Nephron (organoid): ENCODE data around the gene OR52E2.
"Not testable (repeated sequence)": the region's sequence is repeated elsewhere in the genome, so short reads cannot be mapped to it uniquely, and the experiment has no call there.

Experiments used
- H3K27ac Mint-ChIP-seq, 3 experiments: 2 replicates each; pipeline ENCODE4 v1.8.0; 2020; ENCODE audit warnings: mixed read lengths in 3 of 3, mild to moderate bottlenecking in 2 of 3, moderate library complexity in 1 of 3
- H3K27me3 Mint-ChIP-seq: 2 replicates; pipeline ENCODE4 v1.8.0; 2021; ENCODE audit warnings: low read depth, mild to moderate bottlenecking, moderate library complexity, mixed read lengths
- H3K36me3 Mint-ChIP-seq: 2 replicates; pipeline ENCODE4 v1.8.0; 2020; ENCODE audit warnings: low read depth, mixed read lengths
- H3K4me1 Mint-ChIP-seq: 2 replicates; pipeline ENCODE4 v1.8.0; 2020; ENCODE audit warnings: mixed read lengths
- H3K4me3 Mint-ChIP-seq, 3 experiments: 2 replicates each; pipeline ENCODE4 v1.8.0; 2020; ENCODE audit warnings: mild to moderate bottlenecking in 3 of 3, mixed read lengths in 3 of 3, moderate library complexity in 2 of 3
- H3K9me3 Mint-ChIP-seq: 2 replicates; pipeline ENCODE4 v1.8.0; 2020; ENCODE audit warnings: mixed read lengths
- CTCF ChIP-seq, 3 experiments: fragments of 200-600 bp; sonication (generic); IDR thresholded peaks; one replicate each; pipeline ENCODE4 v1.5.0; 2021; ENCODE audit warnings: antibody characterized with exemption in 3 of 3; ENCODE audit not compliant: unreplicated experiment in 3 of 3

The OR52E2 gene

GRCh38 chr11:5065027-5065426 is 5.6 kb upstream of the OR52E2 start:
- H3K4me1 Mint-ChIP-seq = no peaks in the 10 kb centered on the region
- no peak overlapping the region for H3K27ac Mint-ChIP-seq
- H3K9me3 Mint-ChIP-seq = no peaks in the 10 kb centered on the region
- H3K27me3 Mint-ChIP-seq = no peaks in the 10 kb centered on the region
- H3K4me3 Mint-ChIP-seq = no peak overlapping the region
- H3K36me3 Mint-ChIP-seq = no peaks in the 10 kb centered on the region
- no peak for TF ChIP-seq CTCF (IDR thresholded peaks at IDR 0.05; ENCODE audit: unreplicated experiment in 3 of 3)

GRCh38 chr11:5058679-5059078 is 748 bp downstream of the OR52E2 start:
- not testable (repeated sequence) for H3K36me3 Mint-ChIP-seq, H3K4me3 Mint-ChIP-seq, H3K9me3 Mint-ChIP-seq, H3K4me1 Mint-ChIP-seq, H3K27ac Mint-ChIP-seq, H3K27me3 Mint-ChIP-seq

- Mint-ChIP-seq H3K36me3 (no peaks in the 10 kb centered on the region), H3K27ac (no peak overlapping the region), H3K27me3 (no peaks in the 10 kb centered on the region), H3K9me3 (no peaks in the 10 kb centered on the region), H3K4me3 (no peak overlapping the region), H3K4me1 (no peaks in the 10 kb centered on the region)
- TF ChIP-seq CTCF (IDR thresholded peaks at IDR 0.05; ENCODE audit: unreplicated experiment in 3 of 3) = no peak
Observed at GRCh38 chr11:5046754-5047330, 12.6 kb downstream of the OR52E2 start.

- H3K4me1 Mint-ChIP-seq = no peaks in the 10 kb centered on the region
- H3K27me3 Mint-ChIP-seq = no peaks in the 10 kb centered on the region
- no peak within 1 kb of the TSS for H3K4me3 Mint-ChIP-seq
- TF ChIP-seq CTCF (IDR thresholded peaks at IDR 0.05; ENCODE audit: unreplicated experiment in 3 of 3) = no peak
- no peak within 1 kb of the TSS for H3K27ac Mint-ChIP-seq
- no peaks in the 10 kb centered on the region for H3K36me3 Mint-ChIP-seq
- no peaks in the 10 kb centered on the region for H3K9me3 Mint-ChIP-seq
Observed at GRCh38 chr11:5046226-5046625, 13.2 kb downstream of the OR52E2 start, which contains the start of gene OR52J3. TSS of gene OR52J3 (plus strand) at chr11:5046526. CDS start at chr11:5046526, 0 bp downstream.

- Mint-ChIP-seq H3K4me3 (no peak overlapping the region), H3K9me3 (no peaks in the 10 kb centered on the region), H3K36me3 (no peaks in the 10 kb centered on the region), H3K27ac (no peak overlapping the region), H3K4me1 (no peaks in the 10 kb centered on the region), H3K27me3 (no peaks in the 10 kb centered on the region)
- no peak for TF ChIP-seq CTCF (IDR thresholded peaks at IDR 0.05; ENCODE audit: unreplicated experiment in 3 of 3)
Observed at GRCh38 chr11:5043380-5043779, 16.0 kb downstream of the OR52E2 start.

GRCh38 chr11:5042091-5042490 is 17.3 kb downstream of the OR52E2 start:
- TF ChIP-seq CTCF (IDR thresholded peaks at IDR 0.05; ENCODE audit: unreplicated experiment in 3 of 3) = no peak
- H3K27me3 Mint-ChIP-seq = no peaks in the 10 kb centered on the region
- H3K4me1 Mint-ChIP-seq = no peaks in the 10 kb centered on the region
- no peak overlapping the region for H3K4me3 Mint-ChIP-seq
- no peak overlapping the region for H3K27ac Mint-ChIP-seq
- no peaks in the 10 kb centered on the region for H3K36me3 Mint-ChIP-seq
- H3K9me3 Mint-ChIP-seq = no peaks in the 10 kb centered on the region
